Fibroblast of lung (primary cell): ENCODE measurements around the gene DNAJB2. TPM values are rescaled to one million over a fixed set of nuclear protein-coding genes. Genes with fewer than 3 reads are reported as not detected.

Source experiments
- DNase-seq, 2 donors: peaks; one replicate each; pipeline versions ENCODE4 v3.0.0 to v3.0.0-alpha.2; 2010; ENCODE audit warnings: low read depth in 2 of 2
- H2AFZ ChIP-seq: 2 replicates; pipeline ENCODE4 v1.5.1; 2012; ENCODE audit warnings: low read length, control low read depth, inconsistent platforms
- H3K27ac ChIP-seq: 2 replicates; pipeline ENCODE4 v1.5.1; 2011; ENCODE audit warnings: low read length, control low read depth; ENCODE audit not compliant: insufficient read depth
- H3K27me3 ChIP-seq: 2 replicates; pipeline ENCODE4 v1.5.1; 2011; ENCODE audit warnings: mild to moderate bottlenecking, low read length; ENCODE audit not compliant: control insufficient read depth, insufficient read depth
- H3K36me3 ChIP-seq: 2 replicates; pipeline ENCODE4 v1.5.1; 2011; ENCODE audit warnings: low read length; ENCODE audit not compliant: control insufficient read depth, insufficient read depth
- H3K4me1 ChIP-seq: 2 replicates; pipeline ENCODE4 v1.5.1; 2011; ENCODE audit warnings: low read length; ENCODE audit not compliant: control insufficient read depth, insufficient read depth; ENCODE audit errors: extremely low read depth
- H3K4me2 ChIP-seq: 2 replicates; pipeline ENCODE4 v1.5.1; 2011; ENCODE audit warnings: low read length, control low read depth; ENCODE audit not compliant: insufficient read depth; ENCODE audit errors: extremely low read depth
- H3K4me3 ChIP-seq, 4 experiments: fragments of 200-600 bp in 1 of 4; sonication (generic) in 1 of 4; replicated peaks in 1 of 4; 2 replicates each; pipeline ENCODE4 v1.5.1; 2011 to 2016; ENCODE audit warnings: low read length in 4 of 4, low read depth in 3 of 4, mild to moderate bottlenecking in 3 of 4, control low read depth in 2 of 4, inconsistent platforms in 1 of 4, mixed read lengths in 1 of 4; ENCODE audit not compliant: insufficient read depth in 1 of 4; ENCODE audit errors: control extremely low read depth in 1 of 4
- H3K79me2 ChIP-seq: 2 replicates; pipeline ENCODE4 v1.5.1; 2012; ENCODE audit warnings: mild to moderate bottlenecking, low read length, inconsistent platforms; ENCODE audit not compliant: control insufficient read depth, insufficient read depth
- H3K9ac ChIP-seq: 2 replicates; pipeline ENCODE4 v1.5.1; 2011; ENCODE audit warnings: mild to moderate bottlenecking, low read length, control low read depth; ENCODE audit not compliant: insufficient read depth
- H3K9me3 ChIP-seq: 2 replicates; pipeline ENCODE4 v1.5.1; 2012; ENCODE audit warnings: low read depth, low read length; ENCODE audit not compliant: control insufficient read depth, insufficient read depth
- H4K20me1 ChIP-seq: 2 replicates; pipeline ENCODE4 v1.5.1; 2011; ENCODE audit warnings: low read length; ENCODE audit not compliant: control insufficient read depth, insufficient read depth; ENCODE audit errors: extremely low read depth
- CTCF ChIP-seq, 2 donors: IDR thresholded peaks in 1 of 2; conservative IDR thresholded peaks in 1 of 2; 1 replicate in 1 of 2; 2 replicates in 1 of 2; pipeline ENCODE4 v1.5.1; 2011 to 2012; ENCODE audit warnings: low read length in 2 of 2, control low read depth in 1 of 2, inconsistent platforms in 1 of 2, low read depth in 1 of 2, mild to moderate bottlenecking in 1 of 2
- EZH2 ChIP-seq: IDR thresholded peaks from 2 replicates; pipeline ENCODE4 v1.5.1; 2012; ENCODE audit warnings: low read length, control low read depth, mild to moderate bottlenecking; ENCODE audit errors: missing control alignments
- polyA plus RNA-seq, 2 donors: library from polyadenylated mRNA; depleted of rRNA in 1 of 2; stranded (reverse) in 1 of 2; unstranded in 1 of 2; fragments of >200 nt; gene quantifications; 2 replicates each; pipeline ENCODE4 v1.2.1, GENCODE V29; 2011 to 2012; ENCODE audit warnings: missing spikeins in 1 of 2
- total RNA-seq: library from RNA; depleted of rRNA; stranded (reverse); fragments of >200 nt; gene quantifications from 2 replicates; pipeline ENCODE4 v1.2.1, GENCODE V29; 2014

DNAJB2 gene
- total and polyA plus RNA-seq, 2 donors (not counting 1 experiment from before 2014, with no cell fraction given) = 29.8 to 81.3 TPM

GRCh38 chr2:219314804-219315468, 35.8 kb downstream of the DNAJB2 start:
- Histone ChIP-seq H3K4me3 (no peak overlapping the region), H3K79me2 (no peaks in the 10 kb centered on the region), H3K9ac (no peak overlapping the region), H3K36me3 (no peaks in the 10 kb centered on the region), H3K27ac (no peak overlapping the region), H2AFZ (no peak overlapping the region), H3K27me3 (peaks cover 4% of the 10 kb centered on the region), H4K20me1 (no peaks in the 10 kb centered on the region), H3K4me1 (no peaks in the 10 kb centered on the region), H3K9me3 (no peaks in the 10 kb centered on the region), H3K4me2 (no peak overlapping the region)
- TF ChIP-seq CTCF (conservative IDR thresholded peaks at IDR 0.05 in 1 of 2, IDR thresholded peaks at IDR 0.05 in 1 of 2; ENCODE audit: low read depth in 1 of 2, low read length in 2 of 2) = no peak
- TF ChIP-seq EZH2 = no peak
- DNase-seq = peak; percentile 29 to 54

- no peaks in the 10 kb centered on the region for H3K79me2 ChIP-seq
- no peak overlapping the region for H3K4me2 ChIP-seq
- no peaks in the 10 kb centered on the region for H3K4me1 ChIP-seq
- H3K9ac ChIP-seq = no peak overlapping the region
- H3K36me3 ChIP-seq = no peaks in the 10 kb centered on the region
- no peaks in the 10 kb centered on the region for H4K20me1 ChIP-seq
- H3K27ac ChIP-seq = no peak overlapping the region
- no peaks in the 10 kb centered on the region for H3K9me3 ChIP-seq
- no peak overlapping the region for H3K4me3 ChIP-seq
- no peak overlapping the region for H2AFZ ChIP-seq
- TF ChIP-seq EZH2 (no peak), CTCF (conservative IDR thresholded peaks at IDR 0.05 in 1 of 2, IDR thresholded peaks at IDR 0.05 in 1 of 2; ENCODE audit: low read depth in 1 of 2, low read length in 2 of 2) (no peak)
- no peak for DNase-seq
- H3K27me3 ChIP-seq = peaks cover 3% of the 10 kb centered on the region
Observed at GRCh38 chr2:219323434-219323833, 44.3 kb downstream of the DNAJB2 start.

- no peak overlapping the region for H3K4me3 ChIP-seq
Observed at GRCh38 chr2:219325136-219325535, 46.0 kb downstream of the DNAJB2 start.

More at GRCh38 chr2:219325136-219325535, 46.0 kb downstream of the DNAJB2 start:
- H3K27ac ChIP-seq = no peak overlapping the region
- H3K4me1 ChIP-seq = no peaks in the 10 kb centered on the region
- DNase-seq = no peak
- H3K27me3 ChIP-seq = peaks cover 5% of the 10 kb centered on the region
- no peak for TF ChIP-seq EZH2
- TF ChIP-seq CTCF (conservative IDR thresholded peaks at IDR 0.05 in 1 of 2, IDR thresholded peaks at IDR 0.05 in 1 of 2; ENCODE audit: low read depth in 1 of 2, low read length in 2 of 2) = no peak
- H3K4me2 ChIP-seq = no peak overlapping the region
- H3K9ac ChIP-seq = no peak overlapping the region
- no peaks in the 10 kb centered on the region for H3K36me3 ChIP-seq
- H3K9me3 ChIP-seq = no peaks in the 10 kb centered on the region
- no peak overlapping the region for H2AFZ ChIP-seq
- no peaks in the 10 kb centered on the region for H4K20me1 ChIP-seq
- no peaks in the 10 kb centered on the region for H3K79me2 ChIP-seq
